GM12891 (cell line): ENCODE results near the gene NDST3.

Source experiments
- DNase-seq: peaks from one replicate; pipeline ENCODE4 v3.0.0; 2011; ENCODE audit warnings: low spot score; ENCODE audit not compliant: insufficient read length
- FAIRE-seq: peaks from 2 replicates; lab custom pipeline; 2011; peaks lifted over from hg19 to GRCh38; lab: Jason Lieb, UNC
- PAX5 ChIP-seq: IDR thresholded peaks from 2 replicates; pipeline ENCODE4 v1.6.1; 2011; ENCODE audit warnings: low read length, moderate library complexity, mild to moderate bottlenecking; ENCODE audit not compliant: insufficient read depth, severe bottlenecking
- POLR2A ChIP-seq: IDR thresholded peaks from 2 replicates; pipeline ENCODE4 v1.6.1; 2011; ENCODE audit warnings: low read depth, low read length, control low read depth
- POLR2AphosphoS5 ChIP-seq: IDR thresholded peaks from 2 replicates; pipeline ENCODE4 v1.6.1; 2011; ENCODE audit warnings: low read depth, low read length, control low read depth
- POU2F2 ChIP-seq: IDR thresholded peaks from 2 replicates; pipeline ENCODE4 v1.6.1; 2011; ENCODE audit warnings: low read depth, mild to moderate bottlenecking, control low read depth, low read length, moderate library complexity
- SPI1 ChIP-seq: IDR thresholded peaks from 2 replicates; pipeline ENCODE4 v1.6.1; 2011; ENCODE audit warnings: low read depth, low read length, control low read depth
- TAF1 ChIP-seq: IDR thresholded peaks from 2 replicates; pipeline ENCODE4 v1.6.1; 2011; ENCODE audit warnings: low read depth, low read length, control low read depth

Gene NDST3

GRCh38 chr4:118076958-118077766 lies 42.9 kb downstream of the NDST3 start:
- no peak for DNase-seq
- TF ChIP-seq PAX5: no peak

GRCh38 chr4:118077767-118078105 lies 43.5 kb downstream of the NDST3 start:
- FAIRE-seq (no peak), DNase-seq (no peak)
- TF ChIP-seq POLR2A: no peak
- TF ChIP-seq POU2F2: no peak
- TF ChIP-seq TAF1: no peak
- no peak for TF ChIP-seq SPI1
- TF ChIP-seq POLR2AphosphoS5: no peak
- no peak for TF ChIP-seq PAX5

More at GRCh38 chr4:118076958-118077766, 42.9 kb downstream of the NDST3 start:
- no peak for FAIRE-seq

GRCh38 chr4:118081434-118081833 lies 47.1 kb downstream of the NDST3 start:
- FAIRE-seq: no peak

GRCh38 chr4:118082182-118082581 lies 47.9 kb downstream of the NDST3 start:
- DNase-seq (no peak), FAIRE-seq (no peak)

More at GRCh38 chr4:118081434-118081833, 47.1 kb downstream of the NDST3 start:
- DNase-seq: no peak
- TF ChIP-seq PAX5 (no peak), SPI1 (no peak), TAF1 (no peak), POLR2AphosphoS5 (no peak), POLR2A (no peak), POU2F2 (no peak)

GRCh38 chr4:118085700-118086099 lies 51.4 kb downstream of the NDST3 start:
- TF ChIP-seq SPI1 (no peak), PAX5 (no peak), POLR2A (no peak), TAF1 (no peak), POLR2AphosphoS5 (no peak), POU2F2 (no peak)
- FAIRE-seq: no peak
- DNase-seq: no peak

More at GRCh38 chr4:118082182-118082581, 47.9 kb downstream of the NDST3 start:
- TF ChIP-seq TAF1: no peak
- no peak for TF ChIP-seq SPI1
- no peak for TF ChIP-seq POU2F2
- no peak for TF ChIP-seq PAX5
- TF ChIP-seq POLR2AphosphoS5: no peak
- no peak for TF ChIP-seq POLR2A

- no peak for FAIRE-seq
Observed at GRCh38 chr4:118086344-118086743, 52.1 kb downstream of the NDST3 start.

GRCh38 chr4:118087366-118087765 lies 53.1 kb downstream of the NDST3 start:
- DNase-seq: no peak
- FAIRE-seq: no peak
- TF ChIP-seq TAF1 (no peak), POLR2A (no peak), SPI1 (no peak), POLR2AphosphoS5 (no peak), PAX5 (no peak), POU2F2 (no peak)

More at GRCh38 chr4:118086344-118086743, 52.1 kb downstream of the NDST3 start:
- no peak for DNase-seq
- TF ChIP-seq POLR2A: no peak
- TF ChIP-seq POU2F2: no peak
- TF ChIP-seq SPI1: no peak
- TF ChIP-seq TAF1: no peak
- no peak for TF ChIP-seq PAX5
- no peak for TF ChIP-seq POLR2AphosphoS5

- FAIRE-seq (no peak), DNase-seq (no peak)
- TF ChIP-seq TAF1 (no peak), POLR2AphosphoS5 (no peak), SPI1 (no peak), POU2F2 (no peak), PAX5 (no peak)
Observed at GRCh38 chr4:118099106-118099505, 64.8 kb downstream of the NDST3 start.

GRCh38 chr4:118102195-118102594 lies 67.9 kb downstream of the NDST3 start:
- DNase-seq (no peak), FAIRE-seq (no peak)
- TF ChIP-seq SPI1: no peak
- no peak for TF ChIP-seq PAX5
- no peak for TF ChIP-seq POU2F2
- TF ChIP-seq POLR2A: no peak

GRCh38 chr4:118112117-118113046 lies 78.1 kb downstream of the NDST3 start:
- TF ChIP-seq POLR2AphosphoS5 (no peak), POU2F2 (no peak), SPI1 (no peak), POLR2A (no peak), TAF1 (no peak), PAX5 (no peak)
- FAIRE-seq (no peak), DNase-seq (no peak)
